T-helper 2 cell treated with Interferon-gamma antibody and Interleukin-4, amounts not matched to agents 100 ng/mL and 5 ng/mL, for 36 hours (primary cell): ENCODE data around the gene PRAME. TPM values are rescaled to one million over a fixed set of nuclear protein-coding genes. Genes with fewer than 3 reads are reported as not detected.
"Not testable (repeated sequence)": the region's sequence is repeated elsewhere in the genome, so short reads cannot be mapped to it uniquely, and the experiment has no call there.

Experiments used
- intact Hi-C: fragments of 100-400 bp; cut with micrococcal nuclease; formaldehyde crosslinking; loops from one replicate; pipeline ENCODE4 v1.15.1; 2023
- total RNA-seq: library from RNA; stranded (reverse); gene quantifications from 2 replicates; pipeline ENCODE4 v1.2.3, GENCODE V29; 2022

The PRAME gene
- total RNA-seq, 1 donor from 2014 or later = not detected

DNA sequence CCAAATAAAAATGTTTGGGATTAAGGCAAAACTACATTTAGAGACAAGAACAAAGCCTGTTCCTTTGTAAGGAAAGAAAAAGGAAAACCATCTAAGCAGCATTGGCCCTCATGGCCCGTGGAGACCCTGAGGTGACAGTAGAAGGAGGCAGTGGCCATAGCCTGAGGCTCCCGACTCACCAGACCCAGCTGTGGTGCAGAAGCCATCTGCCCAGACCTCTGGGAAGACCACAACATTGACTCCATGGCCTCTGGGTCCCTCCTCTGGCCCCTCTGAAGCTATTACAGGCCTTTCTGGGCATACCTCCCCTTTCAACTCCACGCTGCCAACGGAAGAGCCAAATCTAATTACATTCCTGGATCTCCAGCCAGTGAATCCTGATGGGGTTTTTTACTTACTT, 6.4 kb downstream of the PRAME start:
- intact Hi-C loops = no loop called here

DNA sequence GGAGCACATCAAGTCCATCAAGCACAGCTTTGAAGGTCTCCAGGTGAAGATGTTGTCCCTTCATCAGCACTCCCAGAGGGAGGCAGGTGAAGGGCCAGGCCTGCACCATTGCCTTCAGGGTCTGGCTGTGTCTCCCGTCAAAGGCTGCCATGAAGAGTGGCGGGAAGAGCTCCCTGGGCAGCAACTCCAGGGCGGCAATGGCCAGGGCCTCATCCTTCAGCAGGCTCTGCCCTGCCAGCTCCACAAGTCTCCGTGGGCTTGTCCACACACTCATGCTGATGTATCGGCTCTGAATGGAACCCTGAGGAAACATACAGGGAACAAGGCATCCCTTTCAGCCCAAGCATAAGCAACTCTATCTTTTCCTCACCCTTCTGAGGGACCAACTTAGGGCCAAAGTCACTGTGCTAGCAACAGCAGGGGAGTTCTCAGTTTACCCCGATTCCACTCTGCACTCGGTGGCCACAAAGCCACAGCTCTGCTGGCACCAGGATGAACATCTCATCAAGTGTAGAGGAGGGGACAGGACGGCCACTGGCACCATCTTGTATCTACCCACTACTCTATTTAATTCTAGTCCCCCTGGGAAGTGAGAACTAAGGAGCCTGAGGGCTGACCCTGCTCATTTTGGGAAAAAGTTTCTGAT, 8.2 kb downstream of the PRAME start:
- intact Hi-C loops = no loop called here

DNA sequence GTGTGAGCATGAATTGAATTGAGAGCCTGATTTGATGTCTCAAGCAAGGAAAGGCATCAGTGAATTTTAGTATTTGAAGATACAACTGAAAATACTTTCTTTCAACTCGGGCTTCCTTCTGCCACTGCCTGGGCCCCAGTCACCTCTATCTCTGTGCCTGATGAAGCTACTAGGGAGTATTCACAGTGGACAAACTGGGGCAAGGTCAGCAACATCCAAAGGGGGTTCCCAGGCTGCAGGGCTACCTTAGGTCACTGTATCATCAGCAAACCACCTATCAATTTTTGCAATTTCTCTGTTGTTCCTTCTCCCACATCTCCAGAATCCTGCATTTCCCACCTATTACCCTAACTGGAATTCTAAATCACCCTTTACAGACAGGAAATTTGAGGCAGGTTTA, 10.2 kb downstream of the PRAME start:
- intact Hi-C loops = no loop called here

DNA sequence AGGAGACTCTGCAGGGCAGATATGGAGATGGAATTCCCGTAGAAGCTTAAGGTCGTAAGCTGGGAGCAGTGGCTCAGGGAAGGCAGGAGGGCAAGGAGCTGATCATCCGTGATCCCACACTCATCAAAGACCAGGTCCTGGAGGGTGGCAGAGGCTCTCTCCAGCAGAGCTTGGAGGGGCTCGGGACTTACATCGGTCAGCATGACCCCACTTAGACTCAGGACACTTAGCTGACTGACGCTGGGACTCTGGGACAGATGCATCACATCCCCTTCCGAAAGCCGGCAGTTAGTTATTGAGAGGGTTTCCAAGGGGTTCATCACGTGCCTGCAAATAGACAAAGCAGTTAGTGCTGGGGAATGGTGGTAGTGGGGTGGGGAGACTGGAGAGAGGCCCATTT, 10.7 kb downstream of the PRAME start:
- intact Hi-C loops = no loop called here

DNA sequence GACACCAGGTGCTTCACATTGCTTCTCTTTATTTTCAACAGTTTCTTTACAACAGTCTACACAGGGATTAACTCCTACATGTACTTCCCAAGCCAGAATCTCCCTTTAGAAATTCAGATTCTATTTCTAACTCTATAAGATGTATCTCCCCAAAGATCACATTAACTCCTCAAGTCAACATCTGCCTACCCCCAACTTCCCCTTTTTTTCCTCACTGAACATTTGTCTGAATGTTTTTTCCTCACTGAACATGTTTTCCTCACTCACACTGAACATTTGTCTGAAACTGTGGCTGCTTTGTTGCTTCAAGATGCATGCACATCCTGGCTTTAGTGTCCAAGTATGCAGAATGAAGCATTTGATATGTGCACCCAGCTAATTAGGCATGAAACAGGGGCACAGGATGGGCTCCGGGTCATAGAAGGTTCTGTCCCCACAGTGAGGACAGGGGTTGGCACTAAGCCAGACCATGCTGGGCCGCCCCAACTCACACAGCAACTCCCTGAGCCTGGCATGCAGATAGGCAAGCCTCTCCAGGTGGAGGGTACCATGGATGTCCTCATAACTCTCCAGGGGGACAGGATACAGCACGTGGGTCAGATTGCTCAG, 11.3 kb downstream of the PRAME start:
- intact Hi-C loops = no loop called here

DNA sequence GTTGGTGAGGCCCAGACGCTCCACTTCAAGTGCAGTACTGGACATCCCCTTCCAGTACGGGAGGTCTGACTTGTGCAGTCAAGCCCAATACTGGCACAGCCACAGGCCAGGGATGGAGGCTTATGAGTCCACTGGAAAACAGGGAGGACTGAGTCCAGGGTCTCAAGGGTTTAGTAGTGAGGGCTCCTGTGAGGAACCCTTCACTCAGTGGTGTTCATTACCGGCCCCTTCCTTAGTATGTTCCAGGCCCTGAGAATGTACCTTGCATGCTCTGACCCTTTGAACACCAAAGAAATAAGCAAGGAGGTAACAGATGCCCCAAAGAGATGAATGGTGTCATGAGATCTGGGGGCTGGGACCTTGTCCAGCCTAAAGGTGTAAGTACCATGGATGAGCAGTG, 11.8 kb downstream of the PRAME start:
- intact Hi-C loops = no loop called here

DNA sequence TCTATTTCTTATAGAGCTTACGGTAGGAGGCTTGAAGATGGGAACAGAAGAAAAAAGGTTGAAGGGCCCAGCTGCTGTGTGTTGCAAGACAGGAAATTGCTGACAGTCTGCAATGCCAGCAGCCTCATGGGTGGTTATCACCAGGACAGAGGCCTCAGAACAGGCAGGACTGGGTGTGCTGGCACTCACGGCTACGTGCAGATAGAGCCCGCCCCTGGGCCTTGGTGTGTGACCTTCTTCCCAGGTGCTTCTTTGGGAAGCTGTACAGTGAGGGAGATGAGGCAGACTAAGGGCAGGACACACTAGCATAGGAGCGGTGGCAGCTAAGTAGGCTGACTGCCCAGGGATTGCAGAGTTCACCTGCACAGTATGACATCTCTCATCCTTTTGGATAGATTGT, 12.6 kb downstream of the PRAME start:
- intact Hi-C loops = no loop called here

DNA sequence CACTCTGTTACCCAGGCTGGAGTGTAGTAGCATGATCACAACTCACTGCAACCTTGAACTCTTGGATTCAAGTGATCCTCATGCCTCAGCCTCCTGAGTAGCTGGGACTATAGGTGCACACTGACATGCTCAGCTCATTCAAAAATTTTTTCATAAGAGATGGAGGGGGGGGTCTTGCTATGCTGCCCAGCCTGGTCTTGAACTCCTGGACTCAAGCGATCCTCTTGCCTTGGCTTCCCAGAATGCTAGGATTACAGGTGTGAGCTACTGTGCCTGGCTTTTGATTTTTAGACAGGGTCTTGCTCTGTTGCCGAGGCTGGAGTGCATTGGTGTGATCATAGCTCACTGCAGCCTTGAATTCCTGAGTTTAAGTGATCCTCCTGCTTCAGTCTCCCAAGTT, 14.0 kb downstream of the PRAME start:
- intact Hi-C loops = no loop called here

DNA sequence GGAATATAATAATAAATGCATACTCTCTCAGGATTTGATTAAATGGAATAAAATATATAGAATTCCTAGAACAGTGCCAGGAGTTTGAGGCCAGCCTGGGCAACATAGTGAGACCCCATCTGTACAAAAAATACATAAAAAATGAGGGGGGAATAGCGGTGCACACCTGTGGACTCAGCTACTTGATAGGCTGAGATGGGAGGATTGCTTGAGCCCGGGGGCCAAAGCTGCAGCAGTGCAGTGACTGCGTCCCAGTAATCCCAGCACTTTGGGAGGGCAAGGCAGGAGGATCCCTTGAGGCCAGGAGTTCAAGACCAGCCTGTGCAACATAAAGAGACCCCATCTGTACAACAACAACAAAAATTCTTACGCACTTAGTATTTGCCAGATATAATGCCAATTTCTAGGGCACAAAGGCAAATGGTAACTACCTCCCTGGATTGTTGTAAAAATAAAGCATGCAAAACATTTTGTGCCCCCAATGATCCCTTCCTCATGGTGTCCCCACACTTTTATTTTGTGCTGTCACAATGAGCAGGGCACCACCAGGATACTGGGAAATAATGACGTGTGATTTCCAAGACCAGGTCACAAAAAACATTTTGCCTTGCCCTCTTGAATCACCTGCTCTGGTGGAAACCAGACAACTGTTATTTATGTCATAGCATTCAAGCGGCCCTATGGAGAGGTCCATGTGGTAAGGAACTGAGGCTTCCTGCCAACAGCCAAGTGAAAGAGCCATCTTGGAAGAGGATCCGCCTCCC, 20.7 kb downstream of the PRAME start:
- intact Hi-C loops = no loop called here

DNA sequence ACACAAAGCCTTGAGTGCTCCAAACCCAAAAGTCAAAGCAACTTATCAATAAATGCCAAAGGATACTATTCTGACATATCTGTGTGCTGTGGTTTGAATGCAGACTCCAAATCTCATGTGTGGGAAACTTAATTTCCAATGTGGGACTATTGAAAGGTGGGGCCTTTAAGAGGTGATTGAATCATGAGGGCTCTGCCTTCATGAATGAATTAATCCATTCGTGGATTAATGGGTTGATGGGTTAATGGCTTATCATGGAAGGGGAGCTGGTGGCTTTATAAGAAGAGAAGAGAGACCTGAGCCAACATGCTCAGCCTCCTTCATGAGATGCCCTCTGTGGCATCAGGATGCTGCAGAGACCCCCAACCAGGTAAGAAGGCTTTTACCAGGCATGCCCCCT, 22.1 kb downstream of the PRAME start:
- intact Hi-C loops = no loop called here

DNA sequence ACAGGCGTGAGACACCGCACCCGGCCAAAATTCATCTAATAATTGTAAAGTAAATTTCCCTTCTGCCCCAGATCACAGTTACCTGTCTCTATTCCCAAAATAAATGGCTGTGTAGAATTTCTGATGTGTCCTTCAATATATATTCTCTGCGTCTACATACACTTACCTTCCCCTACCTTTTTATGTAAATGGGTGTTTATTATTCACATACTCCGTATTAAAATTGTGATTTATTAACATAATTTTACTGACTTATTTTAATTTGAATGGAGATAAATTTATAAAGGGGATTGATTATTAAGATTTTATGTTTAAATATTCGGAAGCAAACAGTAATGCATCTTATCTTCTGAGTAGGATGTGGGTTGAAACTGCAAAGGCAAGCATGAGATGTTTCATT, 22.6 kb downstream of the PRAME start:
- intact Hi-C loops = no loop called here

DNA sequence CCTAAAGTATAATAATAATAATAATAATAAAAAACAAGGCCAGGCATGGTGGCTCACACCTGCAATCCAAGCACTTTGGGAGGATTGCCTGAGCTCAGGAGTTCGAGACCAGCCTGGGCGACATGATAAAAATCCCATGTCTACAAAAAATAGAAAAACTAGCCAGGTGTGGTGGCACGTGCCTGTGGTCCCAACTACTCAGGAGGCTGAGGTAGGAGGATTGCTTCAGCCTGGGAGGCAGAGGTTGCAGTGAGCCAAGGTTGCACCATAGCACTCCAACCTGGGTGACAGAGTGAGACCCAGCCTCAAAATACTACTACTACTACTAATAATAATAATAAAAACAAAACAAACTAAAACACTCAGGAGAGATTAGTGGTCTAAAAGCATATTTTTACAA, 23.4 kb downstream of the PRAME start:
- intact Hi-C loops = no loop called here

DNA sequence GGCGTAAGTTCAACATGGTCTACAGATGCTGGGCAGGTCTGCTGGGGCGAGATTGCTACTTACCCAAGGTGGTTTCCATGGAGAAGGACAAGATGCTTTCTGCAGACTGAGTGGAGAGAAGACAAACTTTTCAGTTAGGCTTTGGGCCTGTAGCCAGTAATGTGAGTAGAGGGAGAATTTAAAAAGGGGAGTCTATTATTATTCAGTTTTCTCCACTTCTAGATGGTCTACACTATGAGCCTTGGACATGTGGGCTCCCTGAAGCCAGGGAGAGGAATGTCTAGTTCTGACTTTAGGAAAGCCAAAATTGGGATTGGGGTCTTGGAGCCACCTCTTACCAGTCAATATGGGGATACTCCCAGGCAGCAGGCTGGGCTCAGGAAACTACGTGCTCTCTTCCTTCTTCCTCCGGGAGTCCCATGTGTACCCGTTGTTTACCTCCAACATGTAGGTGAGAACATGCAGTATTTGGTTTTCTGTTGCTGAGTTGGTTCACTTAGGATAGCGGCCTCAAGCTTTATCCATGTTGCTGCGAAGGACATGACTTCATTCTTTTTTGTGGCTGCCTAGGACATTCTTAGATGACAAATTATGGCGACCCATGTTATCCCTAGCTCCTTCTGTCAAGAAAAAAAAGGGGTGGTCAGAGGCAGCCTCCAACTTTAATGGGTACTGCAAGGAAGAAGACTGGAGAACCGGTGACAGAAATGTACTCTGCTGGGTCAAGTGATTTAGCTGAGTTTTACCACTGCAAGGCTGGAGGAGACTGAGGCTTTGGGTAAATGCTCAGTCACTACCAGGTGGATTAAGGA, 24.3 kb downstream of the PRAME start:
- intact Hi-C loops = no loop called here

DNA sequence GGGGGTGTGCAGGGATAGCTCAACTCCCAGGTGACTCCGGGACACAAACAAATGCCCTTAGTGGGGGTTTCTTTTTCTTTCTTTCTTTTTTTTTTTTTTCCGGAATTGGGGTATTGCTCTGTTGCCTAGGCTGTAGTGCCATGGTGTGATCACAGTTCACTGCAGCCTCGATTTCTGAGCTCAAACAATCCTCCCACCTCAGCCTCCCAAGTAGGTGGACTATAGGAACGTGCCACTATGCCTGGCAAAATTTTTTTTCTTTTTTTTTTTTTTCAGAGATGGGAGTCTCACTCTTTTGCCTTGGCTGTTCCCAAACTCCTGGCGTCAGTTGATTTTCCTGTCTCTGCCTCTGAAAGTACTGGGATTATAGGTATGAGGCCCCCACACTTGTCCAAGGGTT, 25.2 kb downstream of the PRAME start:
- intact Hi-C loops = no loop called here

DNA sequence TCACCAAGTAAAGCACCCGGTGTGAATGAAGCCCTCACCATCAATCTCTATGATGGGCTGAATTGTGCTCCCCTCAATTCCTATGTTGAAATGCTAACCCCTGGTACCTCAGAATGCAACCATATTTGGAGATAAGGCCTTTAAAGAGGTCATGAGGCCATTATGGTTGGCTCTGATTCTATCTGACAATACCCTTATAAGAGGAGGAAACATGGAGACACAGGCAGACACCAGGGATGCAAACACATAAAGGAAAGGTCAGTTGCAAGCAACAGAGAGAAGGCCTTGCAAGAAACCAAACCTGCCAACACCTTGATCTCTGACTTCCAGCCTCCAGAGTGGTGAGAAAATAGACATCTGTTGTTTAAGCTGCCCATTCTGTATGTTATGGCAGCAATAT, 25.6 kb downstream of the PRAME start:
- intact Hi-C loops = no loop called here

DNA sequence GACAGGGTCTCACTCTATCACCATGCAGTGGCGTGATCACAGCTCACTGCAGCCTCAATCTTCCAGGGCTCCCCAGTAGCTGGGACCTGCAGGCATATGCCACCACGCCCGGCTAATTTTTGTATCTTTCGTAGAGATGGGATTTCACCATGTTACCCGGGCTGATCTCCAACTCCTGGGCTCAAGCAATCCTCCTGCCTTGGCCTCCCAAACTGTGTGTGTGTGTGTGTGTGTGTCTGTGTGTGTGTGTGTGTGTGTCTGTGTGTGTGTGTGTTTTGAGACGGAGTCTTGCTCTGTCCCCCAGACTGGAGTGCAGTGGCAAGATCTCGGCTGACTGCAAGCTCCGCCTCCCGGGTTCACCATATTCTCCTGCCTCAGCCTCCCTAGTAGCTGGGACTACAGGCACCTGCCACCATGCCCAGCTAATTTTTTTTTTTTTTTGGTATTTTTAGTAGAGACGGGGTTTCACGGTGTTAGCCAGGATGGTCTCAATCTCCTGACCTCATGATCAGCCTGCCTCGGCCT, 26.5 kb downstream of the PRAME start:
- intact Hi-C loops = not testable (repeated sequence)

DNA sequence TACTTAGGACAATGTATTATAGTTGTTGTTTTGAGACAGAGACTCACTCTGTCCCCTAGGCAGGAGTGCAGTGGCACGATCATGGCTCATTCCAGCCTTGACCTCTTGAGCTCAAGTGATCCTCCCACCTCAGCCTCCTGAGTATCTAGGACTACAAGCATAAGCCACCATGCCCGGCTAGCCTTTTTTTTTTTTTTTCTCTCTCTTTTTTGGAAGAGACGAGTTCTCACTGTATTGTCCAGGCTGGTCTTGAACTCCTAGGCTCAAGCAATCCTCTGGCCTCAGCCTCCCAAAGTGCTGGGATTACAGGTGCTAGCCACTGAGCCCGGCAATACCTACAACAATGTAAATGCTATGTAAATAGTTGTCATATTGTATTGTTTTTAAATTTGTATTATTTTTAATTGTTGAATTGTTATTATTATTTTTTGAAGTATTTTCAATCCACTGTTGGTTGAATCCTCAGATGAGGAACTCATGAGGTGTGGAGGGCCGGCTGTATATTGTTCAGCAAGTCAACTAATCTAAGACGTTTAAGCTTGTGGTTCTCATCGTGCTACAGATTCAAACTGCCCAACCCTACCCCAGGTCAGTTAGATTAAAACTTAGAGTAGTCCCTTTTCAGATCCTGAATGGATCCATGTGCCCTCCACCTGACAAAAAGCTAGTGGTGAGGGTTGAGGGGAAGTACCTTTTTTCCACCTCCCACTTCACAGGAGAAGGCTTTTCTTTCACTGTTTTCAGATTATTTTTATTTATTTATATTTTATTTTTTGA, 27.1 kb downstream of the PRAME start:
- intact Hi-C loops = no loop called here

DNA sequence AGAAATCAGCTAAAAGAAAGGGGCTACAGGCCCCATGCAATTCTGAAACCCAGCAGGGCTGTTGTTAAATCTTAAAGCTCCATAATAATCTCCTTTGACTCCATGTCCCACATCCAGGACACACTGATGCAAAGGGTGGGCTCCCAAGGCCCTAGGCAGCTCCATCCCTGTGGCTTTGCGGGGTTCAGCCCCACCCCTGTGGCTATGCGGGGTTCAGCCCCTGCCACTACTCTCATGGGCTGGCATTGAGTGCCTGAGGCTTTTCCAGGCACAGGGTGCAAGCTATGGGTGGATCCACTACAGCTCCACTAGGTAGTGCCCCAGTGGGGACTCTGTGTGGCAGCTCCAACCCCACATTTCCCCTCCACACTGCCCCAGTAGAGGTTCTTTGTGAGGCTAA, 30.3 kb downstream of the PRAME start:
- intact Hi-C loops = no loop called here

DNA sequence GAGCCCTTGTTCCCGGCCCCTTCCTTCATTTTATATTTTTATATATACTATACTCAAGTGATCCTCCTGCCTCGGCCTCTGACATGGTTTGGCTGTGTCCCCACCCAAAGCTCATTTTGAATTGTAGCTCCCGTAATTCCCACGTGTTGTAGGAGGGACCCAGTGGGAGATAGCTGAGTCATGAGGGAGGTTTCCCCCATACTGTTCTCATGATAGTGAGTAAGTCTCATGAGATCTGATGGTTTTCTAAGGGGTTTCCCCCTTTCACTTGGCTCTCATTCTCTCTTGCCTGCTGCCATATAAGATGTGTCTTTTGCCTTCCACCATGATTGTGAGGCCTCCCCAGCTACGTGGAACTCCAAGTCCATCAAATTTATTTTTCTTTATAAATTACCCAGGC, 31.8 kb downstream of the PRAME start:
- intact Hi-C loops = no loop called here

DNA sequence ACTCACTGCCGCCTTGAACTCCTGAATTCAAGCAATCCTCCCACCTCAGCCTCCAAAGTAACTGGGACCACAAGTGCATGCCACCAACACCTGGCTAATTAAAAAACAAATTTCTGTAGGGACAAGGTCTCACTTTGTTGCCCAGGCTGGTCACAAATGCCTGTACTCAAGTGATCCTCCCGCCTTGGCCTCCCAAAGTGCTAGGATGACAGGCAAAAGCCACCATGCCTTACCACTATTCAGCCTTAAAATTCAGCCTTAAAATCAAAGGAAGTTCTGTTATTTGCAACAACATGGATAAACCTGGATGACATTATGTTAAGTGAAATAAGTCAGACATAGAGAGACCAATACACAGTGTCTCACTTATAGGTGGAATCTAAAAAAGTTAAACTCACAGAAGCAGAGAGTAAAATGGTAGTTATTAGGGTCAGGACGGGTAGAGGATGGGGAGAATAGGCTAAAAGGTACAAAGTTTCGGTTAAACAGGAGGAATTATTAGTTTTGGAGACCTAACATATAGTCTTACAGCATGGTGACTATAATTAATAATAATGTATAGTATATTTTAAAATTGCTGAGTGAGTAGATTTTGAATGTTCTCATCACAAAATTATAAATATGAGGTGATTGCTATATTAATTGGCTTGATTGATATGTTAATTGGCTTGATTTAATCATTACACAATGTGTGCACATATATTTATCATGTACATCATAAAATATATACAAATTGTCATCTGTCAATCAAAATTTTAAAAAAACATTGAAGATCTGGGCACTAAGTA, 32.7 kb downstream of the PRAME start:
- intact Hi-C loops = no loop called here
